ENCODE results near the gene B4GALT1.

DNA sequence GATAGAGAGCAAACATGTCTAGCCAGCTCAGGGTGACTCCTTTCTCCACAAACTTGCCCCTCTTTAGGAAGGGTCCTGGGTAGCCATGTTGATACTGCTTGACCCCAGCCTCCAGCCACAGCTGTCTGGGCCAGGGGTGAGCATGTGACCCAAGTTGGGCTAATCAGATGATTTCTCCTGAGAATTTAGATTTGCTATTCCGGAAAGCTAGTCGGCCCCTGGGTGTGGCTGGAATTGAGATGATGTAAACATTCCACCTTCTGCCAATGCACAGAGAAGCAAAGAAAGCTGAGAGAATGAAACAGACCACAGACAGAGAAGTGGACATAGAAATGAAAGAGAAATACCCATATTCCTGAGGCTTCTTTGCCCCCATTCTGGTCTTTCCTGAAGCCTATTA lies 17.8 kb upstream of the B4GALT1 start:
- TF ChIP-seq, protein P1, sequence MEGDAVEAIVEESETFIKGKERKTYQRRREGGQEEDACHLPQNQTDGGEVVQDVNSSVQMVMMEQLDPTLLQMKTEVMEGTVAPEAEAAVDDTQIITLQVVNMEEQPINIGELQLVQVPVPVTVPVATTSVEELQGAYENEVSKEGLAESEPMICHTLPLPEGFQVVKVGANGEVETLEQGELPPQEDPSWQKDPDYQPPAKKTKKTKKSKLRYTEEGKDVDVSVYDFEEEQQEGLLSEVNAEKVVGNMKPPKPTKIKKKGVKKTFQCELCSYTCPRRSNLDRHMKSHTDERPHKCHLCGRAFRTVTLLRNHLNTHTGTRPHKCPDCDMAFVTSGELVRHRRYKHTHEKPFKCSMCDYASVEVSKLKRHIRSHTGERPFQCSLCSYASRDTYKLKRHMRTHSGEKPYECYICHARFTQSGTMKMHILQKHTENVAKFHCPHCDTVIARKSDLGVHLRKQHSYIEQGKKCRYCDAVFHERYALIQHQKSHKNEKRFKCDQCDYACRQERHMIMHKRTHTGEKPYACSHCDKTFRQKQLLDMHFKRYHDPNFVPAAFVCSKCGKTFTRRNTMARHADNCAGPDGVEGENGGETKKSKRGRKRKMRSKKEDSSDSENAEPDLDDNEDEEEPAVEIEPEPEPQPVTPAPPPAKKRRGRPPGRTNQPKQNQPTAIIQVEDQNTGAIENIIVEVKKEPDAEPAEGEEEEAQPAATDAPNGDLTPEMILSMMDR (IDR thresholded peaks at IDR 0.05): no peak
- no peak for TF ChIP-seq POLR2A (IDR thresholded peaks at IDR 0.05)
